ENCODE results near the gene LRP1B.

DNA sequence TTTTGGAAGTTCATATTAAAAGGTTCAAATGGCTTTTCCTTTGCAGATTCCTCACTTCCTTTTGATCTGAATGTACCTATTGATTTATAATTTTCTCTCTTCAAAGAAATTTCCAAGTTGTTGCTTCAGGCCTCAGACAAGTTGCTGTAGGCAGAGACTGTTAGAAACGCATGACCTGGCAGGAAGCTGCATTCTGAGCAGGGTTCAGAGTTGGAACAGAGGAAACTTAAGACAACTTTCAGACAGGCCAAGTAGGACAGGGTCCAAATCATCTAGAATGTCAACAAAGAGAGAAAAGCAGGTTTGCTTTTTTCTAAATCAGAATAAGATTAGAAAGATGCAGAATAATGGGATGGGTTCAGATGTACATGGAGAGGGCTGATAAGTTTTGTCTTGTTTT is 416.3 kb downstream of the LRP1B start:
- no peak for TF ChIP-seq POLR2A (IDR thresholded peaks at IDR 0.05)
- TF ChIP-seq CTCF (IDR thresholded peaks at IDR 0.05) = no peak

Measured in vagina (tissue), 2 donors.